ENCODE measurements around the gene MAB21L3. TPM values are rescaled to one million over a fixed set of nuclear protein-coding genes. Genes with fewer than 3 reads are reported as not detected.
A peak's percentile ranks its signal among the peaks of the same experiment; 100 is the strongest.

The MAB21L3 gene
- total and polyA plus RNA-seq, 2 of the 13 experiments (the other 11 are each of a cell fraction or from before 2014, with no cell fraction given): 0.55 to 4.1 TPM

DNA sequence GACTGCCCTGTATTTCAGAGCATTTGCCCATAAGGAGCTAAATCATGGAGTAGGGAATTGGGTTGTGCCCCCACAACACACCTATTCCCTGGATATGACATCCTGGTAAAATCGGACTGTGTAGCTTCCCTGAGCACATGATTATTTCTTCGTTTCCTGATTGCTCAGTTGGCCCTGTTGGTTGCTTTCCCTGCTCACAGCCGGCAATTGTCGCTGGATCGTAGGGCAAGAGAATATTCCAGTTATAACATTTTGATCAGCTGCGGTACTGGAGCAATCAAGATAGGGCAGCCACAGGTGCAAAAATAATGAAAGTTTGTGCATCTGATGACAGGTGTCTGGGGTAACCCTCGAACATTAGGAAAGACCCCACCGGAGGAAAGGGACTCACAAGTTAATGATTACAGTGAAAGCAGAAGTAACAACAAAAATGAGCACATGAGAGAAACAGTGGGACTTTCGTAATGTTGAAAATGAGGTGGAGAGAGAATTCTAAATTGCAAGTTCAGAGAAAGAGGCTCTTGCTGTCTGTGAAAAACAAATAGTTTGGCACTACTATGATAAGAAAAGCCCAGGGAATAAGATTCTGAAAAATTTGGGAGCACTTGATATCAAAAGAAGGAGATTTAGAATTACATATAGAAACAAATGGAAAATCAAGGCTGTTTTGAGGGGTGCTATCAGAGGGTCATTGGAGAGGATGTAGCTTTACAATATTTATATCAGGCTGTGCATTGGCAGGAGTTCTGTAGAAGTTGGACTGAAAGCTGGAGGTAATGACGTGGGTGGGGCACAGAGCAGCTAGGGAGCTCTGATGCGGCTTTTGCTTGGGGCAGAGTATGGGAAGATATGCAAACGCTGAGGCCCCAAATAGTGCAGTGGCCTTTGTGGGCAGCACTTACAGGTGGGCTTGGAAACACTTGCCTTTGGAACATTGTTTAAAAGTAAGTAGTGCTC is at the start of gene MAB21L3 (continued):
- TF ChIP-seq, protein P1, sequence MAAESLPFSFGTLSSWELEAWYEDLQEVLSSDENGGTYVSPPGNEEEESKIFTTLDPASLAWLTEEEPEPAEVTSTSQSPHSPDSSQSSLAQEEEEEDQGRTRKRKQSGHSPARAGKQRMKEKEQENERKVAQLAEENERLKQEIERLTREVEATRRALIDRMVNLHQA (CRISPR knock-in tag; IDR thresholded peaks at IDR 0.05): no peak
- TF ChIP-seq NFIC (IDR thresholded peaks at IDR 0.05; ENCODE audit: low read length): no peak
- no peak for TF ChIP-seq ZNF570 (CRISPR knock-in tag; IDR thresholded peaks at IDR 0.05; ENCODE audit: borderline replicate concordance)
- TF ChIP-seq SMC3 (IDR thresholded peaks at IDR 0.05; ENCODE audit: low read length): no peak
- no peak for TF ChIP-seq ESRRA (CRISPR knock-in tag; IDR thresholded peaks at IDR 0.05; ENCODE audit: low read depth)
- TF ChIP-seq KAT8 (CRISPR knock-in tag; IDR thresholded peaks at IDR 0.05): no peak
- no peak for TF ChIP-seq ZNF841 (CRISPR knock-in tag; IDR thresholded peaks at IDR 0.05; ENCODE audit: borderline replicate concordance)
- TF ChIP-seq TEAD3 (CRISPR knock-in tag; optimal IDR thresholded peaks at IDR 0.05; ENCODE audit: borderline replicate concordance): no peak
- no peak for TF ChIP-seq TSC22D2 (CRISPR knock-in tag; IDR thresholded peaks at IDR 0.05; ENCODE audit: borderline replicate concordance)
- TF ChIP-seq, protein P2, sequence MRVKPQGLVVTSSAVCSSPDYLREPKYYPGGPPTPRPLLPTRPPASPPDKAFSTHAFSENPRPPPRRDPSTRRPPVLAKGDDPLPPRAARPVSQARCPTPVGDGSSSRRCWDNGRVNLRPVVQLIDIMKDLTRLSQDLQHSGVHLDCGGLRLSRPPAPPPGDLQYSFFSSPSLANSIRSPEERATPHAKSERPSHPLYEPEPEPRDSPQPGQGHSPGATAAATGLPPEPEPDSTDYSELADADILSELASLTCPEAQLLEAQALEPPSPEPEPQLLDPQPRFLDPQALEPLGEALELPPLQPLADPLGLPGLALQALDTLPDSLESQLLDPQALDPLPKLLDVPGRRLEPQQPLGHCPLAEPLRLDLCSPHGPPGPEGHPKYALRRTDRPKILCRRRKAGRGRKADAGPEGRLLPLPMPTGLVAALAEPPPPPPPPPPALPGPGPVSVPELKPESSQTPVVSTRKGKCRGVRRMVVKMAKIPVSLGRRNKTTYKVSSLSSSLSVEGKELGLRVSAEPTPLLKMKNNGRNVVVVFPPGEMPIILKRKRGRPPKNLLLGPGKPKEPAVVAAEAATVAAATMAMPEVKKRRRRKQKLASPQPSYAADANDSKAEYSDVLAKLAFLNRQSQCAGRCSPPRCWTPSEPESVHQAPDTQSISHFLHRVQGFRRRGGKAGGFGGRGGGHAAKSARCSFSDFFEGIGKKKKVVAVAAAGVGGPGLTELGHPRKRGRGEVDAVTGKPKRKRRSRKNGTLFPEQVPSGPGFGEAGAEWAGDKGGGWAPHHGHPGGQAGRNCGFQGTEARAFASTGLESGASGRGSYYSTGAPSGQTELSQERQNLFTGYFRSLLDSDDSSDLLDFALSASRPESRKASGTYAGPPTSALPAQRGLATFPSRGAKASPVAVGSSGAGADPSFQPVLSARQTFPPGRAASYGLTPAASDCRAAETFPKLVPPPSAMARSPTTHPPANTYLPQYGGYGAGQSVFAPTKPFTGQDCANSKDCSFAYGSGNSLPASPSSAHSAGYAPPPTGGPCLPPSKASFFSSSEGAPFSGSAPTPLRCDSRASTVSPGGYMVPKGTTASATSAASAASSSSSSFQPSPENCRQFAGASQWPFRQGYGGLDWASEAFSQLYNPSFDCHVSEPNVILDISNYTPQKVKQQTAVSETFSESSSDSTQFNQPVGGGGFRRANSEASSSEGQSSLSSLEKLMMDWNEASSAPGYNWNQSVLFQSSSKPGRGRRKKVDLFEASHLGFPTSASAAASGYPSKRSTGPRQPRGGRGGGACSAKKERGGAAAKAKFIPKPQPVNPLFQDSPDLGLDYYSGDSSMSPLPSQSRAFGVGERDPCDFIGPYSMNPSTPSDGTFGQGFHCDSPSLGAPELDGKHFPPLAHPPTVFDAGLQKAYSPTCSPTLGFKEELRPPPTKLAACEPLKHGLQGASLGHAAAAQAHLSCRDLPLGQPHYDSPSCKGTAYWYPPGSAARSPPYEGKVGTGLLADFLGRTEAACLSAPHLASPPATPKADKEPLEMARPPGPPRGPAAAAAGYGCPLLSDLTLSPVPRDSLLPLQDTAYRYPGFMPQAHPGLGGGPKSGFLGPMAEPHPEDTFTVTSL (CRISPR knock-in tag; IDR thresholded peaks at IDR 0.05; ENCODE audit: borderline replicate concordance): peak; percentile 28; the same call in 1 of the 2 replicates
- no peak for TF ChIP-seq FOXP1 (IDR thresholded peaks at IDR 0.05)
- TF ChIP-seq FOXP1 (CRISPR knock-in tag; IDR thresholded peaks at IDR 0.05): peak; percentile 46
- TF ChIP-seq GFI1 (CRISPR knock-in tag; IDR thresholded peaks at IDR 0.05; ENCODE audit: borderline replicate concordance): 0 out of 2 replicates have a peak, but pooled peaks have one; percentile 15
- TF ChIP-seq ZNF138 (CRISPR knock-in tag; IDR thresholded peaks at IDR 0.05; ENCODE audit: low read depth): no peak
- peak; percentile 53; the same call in 1 of the 2 replicates for TF ChIP-seq ZNF777 (CRISPR knock-in tag; IDR thresholded peaks at IDR 0.05)
- no peak for TF ChIP-seq SOX13 (IDR thresholded peaks at IDR 0.05)
- TF ChIP-seq SOX13 (CRISPR knock-in tag; conservative IDR thresholded peaks at IDR 0.05 in 1 of 2, IDR thresholded peaks at IDR 0.05 in 1 of 2): peak in 1 of 2 experiments; percentile 17; a peak in 1 of 4 replicates
- peak; percentile 29; the same call in 1 of the 2 replicates for TF ChIP-seq POLR2G (IDR thresholded peaks at IDR 0.05; ENCODE audit: low read depth, low read length)
- TF ChIP-seq, protein P3, sequence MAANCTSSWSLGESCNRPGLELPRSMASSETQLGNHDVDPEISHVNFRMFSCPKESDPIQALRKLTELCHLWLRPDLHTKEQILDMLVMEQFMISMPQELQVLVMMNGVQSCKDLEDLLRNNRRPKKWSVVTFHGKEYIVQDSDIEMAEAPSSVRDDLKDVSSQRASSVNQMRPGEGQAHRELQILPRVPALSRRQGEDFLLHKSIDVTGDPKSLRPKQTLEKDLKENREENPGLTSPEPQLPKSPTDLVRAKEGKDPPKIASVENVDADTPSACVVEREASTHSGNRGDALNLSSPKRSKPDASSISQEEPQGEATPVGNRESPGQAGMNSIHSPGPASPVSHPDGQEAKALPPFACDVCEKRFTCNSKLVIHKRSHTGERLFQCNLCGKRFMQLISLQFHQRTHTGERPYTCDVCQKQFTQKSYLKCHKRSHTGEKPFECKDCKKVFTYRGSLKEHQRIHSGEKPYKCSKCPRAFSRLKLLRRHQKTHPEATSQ (CRISPR knock-in tag; IDR thresholded peaks at IDR 0.05; ENCODE audit: borderline replicate concordance): no peak
- TF ChIP-seq ZFY (CRISPR knock-in tag; IDR thresholded peaks at IDR 0.05): peak; percentile 27; the same call in 1 of the 2 replicates
- TF ChIP-seq LCORL (IDR thresholded peaks at IDR 0.05): no peak
- no peak for TF ChIP-seq LCORL (CRISPR knock-in tag; IDR thresholded peaks at IDR 0.05)
